ENCODE results near the gene CACNG4. TPM values are rescaled to one million over a fixed set of nuclear protein-coding genes. Genes with fewer than 3 reads are reported as not detected.

Gene CACNG4
- polyA plus RNA-seq, 1 donor from 2014 or later = 32.9 TPM

GRCh38 chr17:66957343-66957742, 7.2 kb upstream of the CACNG4 start:
- no peaks in the 10 kb centered on the region for H3K27me3 ChIP-seq (ENCODE audit: insufficient read depth, low read depth, low read length)
- H4K20me1 ChIP-seq (ENCODE audit: insufficient read depth) = no peaks in the 10 kb centered on the region
- no peaks in the 10 kb centered on the region for H3K36me3 ChIP-seq (ENCODE audit: insufficient read depth, low read length)
- no peaks in the 10 kb centered on the region for H3K9me2 ChIP-seq (ENCODE audit: insufficient read depth, low read length)
- no peak overlapping the region for H3K4me2 ChIP-seq (ENCODE audit: low read length)
- no peaks in the 10 kb centered on the region for H3K9me3 ChIP-seq (ENCODE audit: low read length)
- H3F3A ChIP-seq (ENCODE audit: insufficient read depth, low read length, poor library complexity, severe bottlenecking) = no peaks in the 10 kb centered on the region
- H3K4me3 ChIP-seq (ENCODE audit: low read length) = no peak overlapping the region
- H2AFZ ChIP-seq (ENCODE audit: low read depth, low read length) = no peak overlapping the region
- no peaks in the 10 kb centered on the region for H3K79me2 ChIP-seq (replicated peaks; ENCODE audit: insufficient read depth, low read length)
- no peak overlapping the region for H3K9ac ChIP-seq (ENCODE audit: low read length)
- H3K27ac ChIP-seq (ENCODE audit: low read length) = no peak overlapping the region
- TF ChIP-seq EP300 (conservative IDR thresholded peaks at IDR 0.05; ENCODE audit: poor library complexity, severe bottlenecking) = no peak
- TF ChIP-seq SMC3 (conservative IDR thresholded peaks at IDR 0.05; ENCODE audit: poor library complexity) = no peak
- no peak for TF ChIP-seq EZH2 (IDR thresholded peaks at IDR 0.05; ENCODE audit: borderline replicate concordance, insufficient read depth, low read length, poor library complexity, severe bottlenecking)
- no peak for TF ChIP-seq MXI1 (conservative IDR thresholded peaks at IDR 0.05; ENCODE audit: poor library complexity, severe bottlenecking)
- no peak for TF ChIP-seq POLR2AphosphoS5 (IDR thresholded peaks at IDR 0.05)
- no peak for TF ChIP-seq TAF1 (IDR thresholded peaks at IDR 0.05; ENCODE audit: low read depth)
- no peak for TF ChIP-seq REST (IDR thresholded peaks at IDR 0.05; ENCODE audit: borderline replicate concordance)
- no peak for TF ChIP-seq RAD21 (conservative IDR thresholded peaks at IDR 0.05)
- TF ChIP-seq, protein P1, sequence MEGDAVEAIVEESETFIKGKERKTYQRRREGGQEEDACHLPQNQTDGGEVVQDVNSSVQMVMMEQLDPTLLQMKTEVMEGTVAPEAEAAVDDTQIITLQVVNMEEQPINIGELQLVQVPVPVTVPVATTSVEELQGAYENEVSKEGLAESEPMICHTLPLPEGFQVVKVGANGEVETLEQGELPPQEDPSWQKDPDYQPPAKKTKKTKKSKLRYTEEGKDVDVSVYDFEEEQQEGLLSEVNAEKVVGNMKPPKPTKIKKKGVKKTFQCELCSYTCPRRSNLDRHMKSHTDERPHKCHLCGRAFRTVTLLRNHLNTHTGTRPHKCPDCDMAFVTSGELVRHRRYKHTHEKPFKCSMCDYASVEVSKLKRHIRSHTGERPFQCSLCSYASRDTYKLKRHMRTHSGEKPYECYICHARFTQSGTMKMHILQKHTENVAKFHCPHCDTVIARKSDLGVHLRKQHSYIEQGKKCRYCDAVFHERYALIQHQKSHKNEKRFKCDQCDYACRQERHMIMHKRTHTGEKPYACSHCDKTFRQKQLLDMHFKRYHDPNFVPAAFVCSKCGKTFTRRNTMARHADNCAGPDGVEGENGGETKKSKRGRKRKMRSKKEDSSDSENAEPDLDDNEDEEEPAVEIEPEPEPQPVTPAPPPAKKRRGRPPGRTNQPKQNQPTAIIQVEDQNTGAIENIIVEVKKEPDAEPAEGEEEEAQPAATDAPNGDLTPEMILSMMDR (IDR thresholded peaks at IDR 0.05; ENCODE audit: poor library complexity, severe bottlenecking) = no peak

GRCh38 chr17:66957951-66958579, 6.4 kb upstream of the CACNG4 start:
- no peaks in the 10 kb centered on the region for H3F3A ChIP-seq (ENCODE audit: insufficient read depth, low read length, poor library complexity, severe bottlenecking)
- TF ChIP-seq EZH2 (IDR thresholded peaks at IDR 0.05; ENCODE audit: borderline replicate concordance, insufficient read depth, low read length, poor library complexity, severe bottlenecking) (no peak), POLR2AphosphoS5 (IDR thresholded peaks at IDR 0.05) (no peak), TAF1 (IDR thresholded peaks at IDR 0.05; ENCODE audit: low read depth) (no peak), REST (IDR thresholded peaks at IDR 0.05; ENCODE audit: borderline replicate concordance) (no peak), RAD21 (conservative IDR thresholded peaks at IDR 0.05) (no peak), SMC3 (conservative IDR thresholded peaks at IDR 0.05; ENCODE audit: poor library complexity) (no peak), EP300 (conservative IDR thresholded peaks at IDR 0.05; ENCODE audit: poor library complexity, severe bottlenecking) (no peak), MXI1 (conservative IDR thresholded peaks at IDR 0.05; ENCODE audit: poor library complexity, severe bottlenecking) (no peak)
- TF ChIP-seq, protein P1 (IDR thresholded peaks at IDR 0.05; ENCODE audit: poor library complexity, severe bottlenecking) = no peak

More at GRCh38 chr17:66957951-66958579, 6.4 kb upstream of the CACNG4 start:
- H3K27ac ChIP-seq (ENCODE audit: low read length) = no peak overlapping the region
- no peaks in the 10 kb centered on the region for H4K20me1 ChIP-seq (ENCODE audit: insufficient read depth)
- H3K36me3 ChIP-seq (ENCODE audit: insufficient read depth, low read length) = no peaks in the 10 kb centered on the region
- no peaks in the 10 kb centered on the region for H3K9me2 ChIP-seq (ENCODE audit: insufficient read depth, low read length)
- H2AFZ ChIP-seq (ENCODE audit: low read depth, low read length) = no peak overlapping the region
- H3K9ac ChIP-seq (ENCODE audit: low read length) = no peak overlapping the region
- H3K4me3 ChIP-seq (ENCODE audit: low read length) = no peak overlapping the region
- no peak overlapping the region for H3K4me2 ChIP-seq (ENCODE audit: low read length)
- no peaks in the 10 kb centered on the region for H3K9me3 ChIP-seq (ENCODE audit: low read length)
- H3K27me3 ChIP-seq (ENCODE audit: insufficient read depth, low read depth, low read length) = no peaks in the 10 kb centered on the region
- H3K79me2 ChIP-seq (replicated peaks; ENCODE audit: insufficient read depth, low read length) = no peaks in the 10 kb centered on the region

Measured in neural cell (in vitro differentiated cells).